ENCODE measurements around the gene PCSK7.

PCSK7 gene

DNA sequence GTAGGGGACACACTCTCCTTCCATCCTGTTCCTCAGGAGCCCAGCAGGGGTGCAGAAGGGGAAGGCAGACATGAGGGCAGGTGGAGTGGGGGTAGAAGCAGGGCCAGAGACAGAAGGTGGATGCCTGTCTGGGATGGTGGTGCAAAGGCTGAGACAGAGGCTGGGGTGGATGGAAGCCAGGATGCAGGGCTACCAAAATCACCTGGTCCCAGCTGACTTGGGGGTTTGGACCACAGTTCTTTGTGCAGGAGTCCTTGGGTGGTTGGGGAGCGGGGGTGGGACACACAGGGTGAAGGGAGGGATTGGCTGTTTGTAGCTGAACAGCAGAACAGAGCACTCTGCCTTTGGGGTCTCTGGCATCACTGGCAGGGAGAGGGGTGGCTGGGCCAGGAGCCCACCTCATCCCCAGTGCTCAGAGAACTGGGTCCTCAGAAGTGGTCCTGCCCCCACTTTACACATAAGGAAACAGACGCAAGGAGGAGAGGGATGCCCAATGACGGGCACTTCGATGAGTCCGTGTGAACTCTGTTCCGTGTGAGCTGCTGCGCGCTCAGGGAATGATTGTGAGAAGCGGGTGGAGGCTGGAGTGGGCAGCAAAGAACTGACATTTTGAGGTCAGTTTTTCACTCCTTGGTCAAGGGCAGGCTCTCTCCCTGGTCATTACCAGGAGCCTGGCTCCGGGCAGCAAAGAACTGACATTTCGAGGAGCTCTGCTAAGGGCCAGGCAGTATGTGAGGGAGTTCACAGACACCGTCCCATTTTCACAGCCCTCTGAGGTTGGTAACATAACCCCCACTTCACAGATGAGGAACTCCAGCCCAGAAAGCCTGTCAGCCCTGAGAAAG lies 30.8 kb downstream of the PCSK7 start:
- TF ChIP-seq ARNTL (CRISPR knock-in tag; IDR thresholded peaks at IDR 0.05; ENCODE audit: borderline replicate concordance, low read depth), result no peak
- TF ChIP-seq PATZ1 (CRISPR knock-in tag; IDR thresholded peaks at IDR 0.05; ENCODE audit: borderline replicate concordance), result no peak
- TF ChIP-seq BACH2 (CRISPR knock-in tag; IDR thresholded peaks at IDR 0.05; ENCODE audit: borderline replicate concordance), result no peak
- no peak for TF ChIP-seq RARB (CRISPR knock-in tag; IDR thresholded peaks at IDR 0.05)
- no peak for TF ChIP-seq ESRRG (CRISPR knock-in tag; IDR thresholded peaks at IDR 0.05)
- TF ChIP-seq ZNF70 (CRISPR knock-in tag; IDR thresholded peaks at IDR 0.05), result no peak
- no peak for ATAC-seq

- no peak for TF ChIP-seq RARB (CRISPR knock-in tag; IDR thresholded peaks at IDR 0.05)
- no peak for TF ChIP-seq OSR1 (CRISPR knock-in tag; IDR thresholded peaks at IDR 0.05)
- TF ChIP-seq ZFP3 (CRISPR knock-in tag; IDR thresholded peaks at IDR 0.05), result no peak
- TF ChIP-seq PATZ1 (CRISPR knock-in tag; IDR thresholded peaks at IDR 0.05; ENCODE audit: borderline replicate concordance), result no peak
- TF ChIP-seq TCF4 (CRISPR knock-in tag; IDR thresholded peaks at IDR 0.05; ENCODE audit: borderline replicate concordance), result no peak
- no peak for TF ChIP-seq SNAI2 (CRISPR knock-in tag; IDR thresholded peaks at IDR 0.05)
- TF ChIP-seq ISL1 (CRISPR knock-in tag; IDR thresholded peaks at IDR 0.05), result no peak
- no peak for TF ChIP-seq CSDC2 (CRISPR knock-in tag; IDR thresholded peaks at IDR 0.05)
- no peak; the same call in 2 of the 3 replicates for ATAC-seq
Measured at GRCh38 chr11:117199916-117200812, 31.7 kb downstream of the PCSK7 start.

DNA sequence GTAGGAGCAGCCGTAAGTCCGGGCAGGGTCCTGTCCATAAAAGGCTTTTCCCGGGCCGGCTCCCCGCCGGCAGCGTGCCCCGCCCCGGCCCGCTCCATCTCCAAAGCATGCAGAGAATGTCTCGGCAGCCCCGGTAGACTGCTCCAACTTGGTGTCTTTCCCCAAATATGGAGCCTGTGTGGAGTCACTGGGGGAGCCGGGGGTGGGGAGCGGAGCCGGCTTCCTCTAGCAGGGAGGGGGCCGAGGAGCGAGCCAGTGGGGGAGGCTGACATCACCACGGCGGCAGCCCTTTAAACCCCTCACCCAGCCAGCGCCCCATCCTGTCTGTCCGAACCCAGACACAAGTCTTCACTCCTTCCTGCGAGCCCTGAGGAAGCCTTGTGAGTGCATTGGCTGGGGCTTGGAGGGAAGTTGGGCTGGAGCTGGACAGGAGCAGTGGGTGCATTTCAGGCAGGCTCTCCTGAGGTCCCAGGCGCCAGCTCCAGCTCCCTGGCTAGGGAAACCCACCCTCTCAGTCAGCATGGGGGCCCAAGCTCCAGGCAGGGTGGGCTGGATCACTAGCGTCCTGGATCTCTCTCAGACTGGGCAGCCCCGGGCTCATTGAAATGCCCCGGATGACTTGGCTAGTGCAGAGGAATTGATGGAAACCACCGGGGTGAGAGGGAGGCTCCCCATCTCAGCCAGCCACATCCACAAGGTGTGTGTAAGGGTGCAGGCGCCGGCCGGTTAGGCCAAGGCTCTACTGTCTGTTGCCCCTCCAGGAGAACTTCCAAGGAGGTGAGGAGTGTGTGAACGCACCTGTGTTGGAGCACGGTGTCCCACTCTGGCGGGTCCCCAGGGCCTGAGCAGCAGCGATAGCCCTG lies 32.6 kb downstream of the PCSK7 start, which contains the start of gene TAGLN:
Gene TAGLN, plus strand, starts transcription at position 318 of the 863 bp plus-strand sequence. CDS start 3,644 bp downstream, outside the sequence.
- ATAC-seq, result peak; percentile 85
- TF ChIP-seq PATZ1 (CRISPR knock-in tag; IDR thresholded peaks at IDR 0.05; ENCODE audit: borderline replicate concordance) (peak; percentile 57; the same call in 1 of the 2 replicates), ARNTL (CRISPR knock-in tag; IDR thresholded peaks at IDR 0.05; ENCODE audit: borderline replicate concordance, low read depth) (no peak)

DNA sequence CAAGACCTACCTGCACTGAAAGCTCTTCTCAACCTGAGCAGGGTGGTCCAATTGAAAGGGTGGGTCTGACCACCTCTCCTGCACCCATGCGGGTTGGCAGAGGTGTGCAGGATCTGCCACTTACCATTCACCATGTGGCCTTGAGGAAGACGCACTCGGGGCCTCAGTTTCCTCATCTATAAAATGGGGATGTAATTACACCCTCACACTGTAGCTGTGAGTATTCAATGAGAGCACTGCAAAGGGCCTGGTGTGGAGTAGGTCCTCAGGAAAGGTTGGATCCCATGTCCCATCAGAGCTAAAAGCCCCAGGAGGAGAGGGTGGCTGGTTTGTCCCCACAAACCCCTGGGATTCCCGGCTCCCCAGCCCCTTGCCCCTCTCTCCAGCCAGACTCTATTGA lies 33.3 kb downstream of the PCSK7 start:
- TF ChIP-seq ZNF8 (CRISPR knock-in tag; IDR thresholded peaks at IDR 0.05) (no peak), RARB (CRISPR knock-in tag; IDR thresholded peaks at IDR 0.05) (no peak), GLIS3 (CRISPR knock-in tag; IDR thresholded peaks at IDR 0.05) (no peak), CREB5 (CRISPR knock-in tag; IDR thresholded peaks at IDR 0.05; ENCODE audit: low read depth) (no peak), PATZ1 (CRISPR knock-in tag; IDR thresholded peaks at IDR 0.05; ENCODE audit: borderline replicate concordance) (no peak), TCF4 (CRISPR knock-in tag; IDR thresholded peaks at IDR 0.05; ENCODE audit: borderline replicate concordance) (no peak), PPARA (CRISPR knock-in tag; IDR thresholded peaks at IDR 0.05; ENCODE audit: borderline replicate concordance) (no peak)
- no peak for ATAC-seq

Data from SK-N-SH treated with all-trans-retinoic acid at 6 μM for 48 hours (cell line).